H9 (cell line): ENCODE data around the gene GGT5. TPM values are rescaled to one million over a fixed set of nuclear protein-coding genes. Genes with fewer than 3 reads are reported as not detected.

ENCODE experiments used
- DNase-seq: peaks from one replicate; pipeline ENCODE4 v3.0.0-alpha.2; 2017
- H2AFZ ChIP-seq: one replicate; pipeline ENCODE4 v1.6.1; 2013; ENCODE audit warnings: mild to moderate bottlenecking, low read length, control low read depth, moderate library complexity
- H2AK5ac ChIP-seq: 2 replicates; pipeline ENCODE4 v1.6.1; 2013; ENCODE audit warnings: low read length, control low read depth, mixed read lengths; ENCODE audit not compliant: insufficient read length
- H2BK120ac ChIP-seq: one replicate; pipeline ENCODE4 v1.6.1; 2013; ENCODE audit warnings: low read depth, mild to moderate bottlenecking, low read length, control low read depth, inconsistent platforms; ENCODE audit not compliant: poor library complexity, severe bottlenecking
- H2BK12ac ChIP-seq: 2 replicates; pipeline ENCODE4 v1.6.1; 2013; ENCODE audit warnings: low read length, control low read depth, mixed read lengths, low read depth; ENCODE audit not compliant: insufficient read length
- H2BK15ac ChIP-seq: 2 replicates; pipeline ENCODE4 v1.6.1; 2013; ENCODE audit warnings: low read depth, low read length, control low read depth
- H2BK20ac ChIP-seq: one replicate; pipeline ENCODE4 v1.6.1; 2013; ENCODE audit warnings: low read depth, mild to moderate bottlenecking, low read length, control low read depth, inconsistent platforms; ENCODE audit not compliant: poor library complexity, severe bottlenecking
- H2BK5ac ChIP-seq: 2 replicates; pipeline ENCODE4 v1.6.1; 2013; ENCODE audit warnings: low read length, control low read depth, mixed read lengths; ENCODE audit not compliant: insufficient read length
- H3K14ac ChIP-seq: 2 replicates; pipeline ENCODE4 v1.6.1; 2013; ENCODE audit warnings: low read length, control low read depth; ENCODE audit not compliant: insufficient read depth
- H3K18ac ChIP-seq: 2 replicates; pipeline ENCODE4 v1.6.1; 2013; ENCODE audit warnings: low read depth, mild to moderate bottlenecking, mixed read lengths, low read length, control low read depth; ENCODE audit not compliant: insufficient read length
- H3K23ac ChIP-seq: 2 replicates; pipeline ENCODE4 v1.6.1; 2013; ENCODE audit warnings: low read length, control low read depth, mixed read lengths, low read depth; ENCODE audit not compliant: insufficient read length
- H3K23me2 ChIP-seq: 2 replicates; pipeline ENCODE4 v1.6.1; 2013; ENCODE audit warnings: low read depth, mild to moderate bottlenecking, mixed read lengths, low read length, control low read depth; ENCODE audit not compliant: insufficient read length, poor library complexity, severe bottlenecking
- H3K27ac ChIP-seq: 2 replicates; pipeline ENCODE4 v1.5.1; 2013; ENCODE audit warnings: low read length, control low read depth, mixed read lengths, low read depth; ENCODE audit not compliant: insufficient read length
- H3K27me3 ChIP-seq: 2 replicates; pipeline ENCODE4 v1.6.1; 2013; ENCODE audit warnings: low read length, control low read depth, inconsistent platforms; ENCODE audit not compliant: insufficient read depth
- H3K4ac ChIP-seq: 2 replicates; pipeline ENCODE4 v1.6.1; 2013; ENCODE audit warnings: low read depth, mild to moderate bottlenecking, control low read depth, inconsistent platforms, low read length, moderate library complexity
- H3K4me1 ChIP-seq: 2 replicates; pipeline ENCODE4 v1.6.1; 2013; ENCODE audit warnings: low read length, control low read depth, inconsistent platforms; ENCODE audit not compliant: insufficient read depth
- H3K4me2 ChIP-seq: 2 replicates; pipeline ENCODE4 v1.6.1; 2013; ENCODE audit warnings: low read length, control low read depth, mixed read lengths; ENCODE audit not compliant: insufficient read length, insufficient read depth
- H3K56ac ChIP-seq: 2 replicates; pipeline ENCODE4 v1.6.1; 2013; ENCODE audit warnings: low read depth, mild to moderate bottlenecking, mixed read lengths, low read length, control low read depth; ENCODE audit not compliant: insufficient read length
- H3K79me1 ChIP-seq: 2 replicates; pipeline ENCODE4 v1.6.1; 2013; ENCODE audit warnings: low read depth, mild to moderate bottlenecking, moderate library complexity, low read length, control low read depth, inconsistent platforms; ENCODE audit not compliant: insufficient read depth, poor library complexity, severe bottlenecking
- H3K79me2 ChIP-seq: 2 replicates; pipeline ENCODE4 v1.6.1; 2013; ENCODE audit warnings: low read length, control low read depth, inconsistent platforms; ENCODE audit not compliant: insufficient read depth
- H3K9ac ChIP-seq: 2 replicates; pipeline ENCODE4 v1.6.1; 2013; ENCODE audit warnings: low read length, control low read depth, mixed read lengths; ENCODE audit not compliant: insufficient read length; ENCODE audit errors: extremely low read depth
- H3K9me3 ChIP-seq: one replicate; pipeline ENCODE4 v1.6.1; 2013; ENCODE audit warnings: low read depth, low read length, inconsistent platforms; ENCODE audit not compliant: control insufficient read depth
- H3T11ph ChIP-seq: one replicate; pipeline ENCODE4 v1.6.1; 2013; ENCODE audit warnings: mild to moderate bottlenecking, low read length, control low read depth, inconsistent platforms
- H4K20me1 ChIP-seq: one replicate; pipeline ENCODE4 v1.6.1; 2013; ENCODE audit not compliant: control insufficient read depth, insufficient read length, insufficient read depth
- H4K5ac ChIP-seq: 2 replicates; pipeline ENCODE4 v1.6.1; 2013; ENCODE audit warnings: low read depth, mild to moderate bottlenecking, mixed read lengths, low read length, control low read depth; ENCODE audit not compliant: insufficient read length
- H4K8ac ChIP-seq: replicated peaks from 2 replicates; pipeline ENCODE4 v1.6.1; 2013; ENCODE audit warnings: low read length, control low read depth, mixed read lengths, low read depth; ENCODE audit not compliant: insufficient read length
- H4K91ac ChIP-seq: 2 replicates; pipeline ENCODE4 v1.6.1; 2013; ENCODE audit warnings: low read depth, mild to moderate bottlenecking, moderate library complexity, mixed read lengths, low read length, control low read depth; ENCODE audit not compliant: insufficient read length
- H3K27ac Mint-ChIP-seq, 3 experiments: 2 replicates in 2 of 3; 3 replicates in 1 of 3; pipeline ENCODE4 v1.8.0; 2020 to 2021; ENCODE audit warnings: mixed read lengths in 3 of 3, mild to moderate bottlenecking in 1 of 3, moderate library complexity in 1 of 3
- H3K27me3 Mint-ChIP-seq: 2 replicates; pipeline ENCODE4 v1.8.0; 2021; ENCODE audit warnings: low read depth, mild to moderate bottlenecking, moderate library complexity, mixed read lengths
- H3K36me3 Mint-ChIP-seq, 3 experiments: 2 replicates in 2 of 3; 3 replicates in 1 of 3; pipeline ENCODE4 v1.8.0; 2020 to 2021; ENCODE audit warnings: low read depth in 3 of 3, mixed read lengths in 3 of 3; ENCODE audit not compliant: insufficient read depth in 1 of 3
- H3K4me1 Mint-ChIP-seq, 2 experiments: 2 replicates each; pipeline ENCODE4 v1.8.0; 2020; ENCODE audit warnings: mixed read lengths in 2 of 2
- H3K4me3 Mint-ChIP-seq, 2 experiments: 2 replicates in 1 of 2; 3 replicates in 1 of 2; pipeline ENCODE4 v1.8.0; 2020 to 2021; ENCODE audit warnings: mild to moderate bottlenecking in 2 of 2, mixed read lengths in 2 of 2, moderate library complexity in 1 of 2
- H3K9me3 Mint-ChIP-seq, 2 experiments: 2 replicates in 1 of 2; 3 replicates in 1 of 2; pipeline ENCODE4 v1.8.0; 2020; ENCODE audit warnings: mild to moderate bottlenecking in 2 of 2, mixed read lengths in 2 of 2, moderate library complexity in 1 of 2
- WGBS: extraction: QIAGEN DNeasy Blood & Tissue Kit; methylation state at CpG from one replicate; pipeline ENCODE4 v1.1.7; 2013; ENCODE audit warnings: missing lambda C conversion rate, low lambda C conversion rate, mixed read lengths; ENCODE audit not compliant: insufficient read length; ENCODE audit errors: extremely low coverage; 5-methylcytosine and 5-hydroxymethylcytosine counted together
- total RNA-seq: library from RNA; stranded (reverse); gene quantifications from 2 replicates; pipeline ENCODE4 v1.2.1, GENCODE V29; 2021
- TF ChIP-seq, protein P1 (sequence below): fragments of 200-600 bp; sonication (generic); conservative IDR thresholded peaks from 3 replicates; pipeline ENCODE4 v1.8.0; 2021; ENCODE audit warnings: antibody characterized with exemption, mild to moderate bottlenecking

The GGT5 gene
- total RNA-seq, 1 experiment from 2014 or later: 0.20 TPM

DNA sequence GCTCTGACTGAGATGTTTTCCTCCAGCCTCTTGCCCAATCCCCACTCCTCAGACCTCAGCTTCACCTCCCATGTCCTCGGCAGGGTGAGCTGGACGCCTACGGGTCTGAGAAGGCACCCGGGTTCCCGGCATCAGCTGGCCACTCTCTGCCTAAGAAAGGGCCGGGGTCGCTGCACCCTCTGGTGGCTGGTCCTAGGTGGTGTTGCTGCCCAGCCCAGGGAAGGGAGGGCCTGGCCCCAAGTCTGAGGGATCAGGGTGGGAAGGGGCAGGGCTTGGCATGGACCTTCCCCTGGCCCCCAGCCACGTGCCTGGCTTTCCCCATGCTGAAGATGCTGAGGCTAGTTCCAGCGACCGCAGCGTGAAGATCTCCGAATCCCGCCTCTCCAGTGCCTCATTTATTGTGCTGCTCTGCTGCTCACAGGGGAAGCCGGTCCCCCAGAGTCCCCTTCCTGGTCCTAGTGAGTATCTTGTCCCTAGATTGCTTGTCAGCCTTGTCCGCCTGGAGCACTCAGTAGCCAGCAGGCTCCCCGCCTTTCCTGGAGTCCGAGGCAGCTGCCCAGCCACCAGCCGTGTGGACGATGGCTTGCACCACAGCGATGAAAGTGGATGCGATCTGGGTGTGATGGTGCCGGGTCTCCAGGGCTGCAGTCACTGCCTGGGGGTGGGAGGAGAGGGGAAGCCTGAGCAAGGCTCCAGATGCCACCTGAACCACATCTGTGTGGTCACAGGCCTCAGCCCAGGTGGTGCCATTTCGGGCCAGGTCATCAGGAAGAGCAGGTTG lies 2.9 kb upstream of the GGT5 start:
- Histone ChIP-seq H4K20me1 (no peaks in the 10 kb centered on the region), H3K4me1 (no peaks in the 10 kb centered on the region), H3K9ac (no peak overlapping the region), H2BK15ac (no peak overlapping the region), H3K23ac (no peak overlapping the region), H3K14ac (no peak overlapping the region), H3K79me2 (no peaks in the 10 kb centered on the region), H3K4ac (no peak overlapping the region), H4K8ac (no peak overlapping the region), H3K4me2 (no peak overlapping the region), H2BK5ac (no peak overlapping the region), H3K56ac (no peak overlapping the region), H2BK12ac (no peak overlapping the region), H3T11ph (no peak overlapping the region), H4K5ac (no peak overlapping the region), H2AFZ (no peak overlapping the region), H2BK120ac (no peak overlapping the region), H3K27me3 (no peaks in the 10 kb centered on the region), H3K23me2 (no peaks in the 10 kb centered on the region), H3K27ac (no peak overlapping the region), H4K91ac (no peak overlapping the region), H3K9me3 (no peaks in the 10 kb centered on the region), H2AK5ac (no peak overlapping the region), H3K18ac (no peak overlapping the region), H2BK20ac (no peak overlapping the region), H3K79me1 (no peaks in the 10 kb centered on the region)
- Mint-ChIP-seq H3K36me3 (no peaks in the 10 kb centered on the region), H3K27me3 (no peaks in the 10 kb centered on the region), H3K4me1 (peaks cover 12 to 20% of the 10 kb centered on the region in 2 experiments), H3K4me3 (no peak overlapping the region), H3K9me3 (no peaks in the 10 kb centered on the region), H3K27ac (peak overlapping the region in 1 of 3 experiments; percentile 53; a peak in 2 of 7 replicates)
- no CpG with 5 or more reads among the region's 23 CpGs for WGBS
- DNase-seq: peak; percentile 91
- TF ChIP-seq, protein P1, sequence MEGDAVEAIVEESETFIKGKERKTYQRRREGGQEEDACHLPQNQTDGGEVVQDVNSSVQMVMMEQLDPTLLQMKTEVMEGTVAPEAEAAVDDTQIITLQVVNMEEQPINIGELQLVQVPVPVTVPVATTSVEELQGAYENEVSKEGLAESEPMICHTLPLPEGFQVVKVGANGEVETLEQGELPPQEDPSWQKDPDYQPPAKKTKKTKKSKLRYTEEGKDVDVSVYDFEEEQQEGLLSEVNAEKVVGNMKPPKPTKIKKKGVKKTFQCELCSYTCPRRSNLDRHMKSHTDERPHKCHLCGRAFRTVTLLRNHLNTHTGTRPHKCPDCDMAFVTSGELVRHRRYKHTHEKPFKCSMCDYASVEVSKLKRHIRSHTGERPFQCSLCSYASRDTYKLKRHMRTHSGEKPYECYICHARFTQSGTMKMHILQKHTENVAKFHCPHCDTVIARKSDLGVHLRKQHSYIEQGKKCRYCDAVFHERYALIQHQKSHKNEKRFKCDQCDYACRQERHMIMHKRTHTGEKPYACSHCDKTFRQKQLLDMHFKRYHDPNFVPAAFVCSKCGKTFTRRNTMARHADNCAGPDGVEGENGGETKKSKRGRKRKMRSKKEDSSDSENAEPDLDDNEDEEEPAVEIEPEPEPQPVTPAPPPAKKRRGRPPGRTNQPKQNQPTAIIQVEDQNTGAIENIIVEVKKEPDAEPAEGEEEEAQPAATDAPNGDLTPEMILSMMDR: peak; percentile 86
